Stimulated activated CD8-positive, alpha-beta memory T cell treated with anti-CD3 and anti-CD28 coated beads, Interleukin-2, amount 100 ng/mL, for 48 hours (primary cell): Measurements from ENCODE around the gene ARHGDIB.

Experiments used
- DNase-seq, 2 donors: peaks; one replicate each; pipeline ENCODE4 v3.0.0-alpha.2; 2020; ENCODE audit warnings: low read depth in 2 of 2

ARHGDIB gene

DNA sequence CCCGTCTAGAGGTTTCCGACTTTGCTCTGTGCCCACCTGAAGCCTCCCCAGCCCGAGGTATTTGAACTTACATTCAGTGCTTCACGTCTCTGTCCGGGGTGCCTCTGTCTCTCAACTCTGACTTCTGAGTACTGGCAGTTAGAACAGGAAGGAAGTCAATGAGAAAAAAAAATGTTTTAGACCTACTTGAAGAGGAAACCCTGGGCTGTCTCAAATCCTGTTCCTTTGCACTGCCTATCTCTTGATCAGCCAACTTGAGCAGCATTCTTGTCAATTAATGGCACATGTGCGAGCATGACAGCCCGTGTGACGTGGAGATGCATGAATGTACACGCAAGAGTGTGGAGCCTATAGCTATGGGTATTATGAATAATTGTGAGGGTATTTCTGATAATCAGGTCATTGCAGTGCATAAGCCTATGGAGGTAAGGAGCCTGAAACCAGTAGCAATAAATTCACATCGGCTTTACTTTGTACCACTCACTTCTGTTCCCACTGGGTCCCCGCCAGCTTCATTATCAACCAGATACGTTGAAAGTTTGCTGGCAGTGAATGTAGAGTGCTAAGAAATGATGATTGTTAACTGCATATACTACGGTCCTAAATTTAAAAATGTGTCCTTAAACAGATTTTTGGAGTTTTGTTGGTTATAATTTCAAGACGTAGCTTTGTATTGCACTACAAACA lies at the start of gene ARHGDIB:
Gene ARHGDIB (minus strand): TSS at position 136 of the 687 bp plus-strand sequence. CDS start 10,889 bp downstream, outside the sequence.
- DNase-seq = peak in 1 of 2 donors; percentile 33

DNA sequence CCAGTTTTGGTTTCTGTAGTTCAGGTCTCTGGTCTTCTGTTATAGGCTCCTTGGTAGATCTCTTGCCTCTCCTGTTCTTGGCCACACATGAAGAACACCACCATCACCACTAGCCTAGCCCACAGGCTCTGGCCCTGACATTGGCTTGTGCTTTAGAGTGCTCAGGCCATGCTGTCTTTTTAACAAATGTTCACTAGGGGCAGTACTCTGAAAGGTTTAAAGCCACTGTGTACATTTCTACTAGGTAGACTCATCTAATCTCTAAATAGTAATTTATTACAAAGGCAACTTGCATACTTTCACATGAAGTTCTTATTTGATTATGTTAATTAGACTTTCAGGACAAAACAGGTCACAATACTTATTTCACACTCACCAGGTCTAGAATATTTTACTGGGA lies 49.8 kb upstream of the ARHGDIB start:
- DNase-seq = no peak

DNA sequence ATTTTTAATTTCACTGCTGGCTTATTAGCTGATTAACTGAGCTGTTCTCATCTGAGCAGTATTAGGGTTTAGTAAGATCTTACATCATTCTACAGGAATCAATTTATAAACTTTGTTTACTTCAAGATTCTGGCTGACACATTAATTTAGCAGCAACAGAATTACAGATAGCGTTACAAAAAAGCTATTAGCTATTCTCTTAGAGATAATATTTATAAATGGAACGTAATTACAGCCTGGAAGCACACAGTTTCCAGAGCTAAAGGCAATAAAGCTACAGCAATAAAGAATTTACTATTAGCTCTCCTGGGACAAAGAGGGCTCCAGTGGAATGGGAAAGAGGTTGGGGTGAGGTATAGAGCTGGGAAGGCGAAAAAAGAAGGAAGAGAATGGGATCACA lies 46.1 kb upstream of the ARHGDIB start:
- DNase-seq = no peak

DNA sequence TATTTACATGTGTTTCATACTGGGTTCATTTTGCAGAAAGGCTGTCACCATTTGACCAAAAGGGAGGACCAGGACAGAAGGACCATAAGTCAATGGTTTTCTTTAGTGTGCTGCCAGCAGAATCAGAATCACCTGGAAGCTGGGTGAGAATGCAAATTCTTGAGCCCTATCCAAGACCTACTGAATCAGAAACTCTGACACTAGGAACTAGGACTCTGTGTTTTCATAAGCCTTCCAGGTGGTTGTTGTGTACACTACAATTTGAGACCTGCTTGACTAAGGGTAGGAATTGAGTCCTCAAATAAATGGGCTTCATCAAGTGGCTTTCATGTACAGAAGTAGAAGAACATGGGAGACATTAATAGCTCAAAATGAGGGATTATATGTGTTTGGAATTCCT lies 43.7 kb upstream of the ARHGDIB start:
- DNase-seq = no peak

DNA sequence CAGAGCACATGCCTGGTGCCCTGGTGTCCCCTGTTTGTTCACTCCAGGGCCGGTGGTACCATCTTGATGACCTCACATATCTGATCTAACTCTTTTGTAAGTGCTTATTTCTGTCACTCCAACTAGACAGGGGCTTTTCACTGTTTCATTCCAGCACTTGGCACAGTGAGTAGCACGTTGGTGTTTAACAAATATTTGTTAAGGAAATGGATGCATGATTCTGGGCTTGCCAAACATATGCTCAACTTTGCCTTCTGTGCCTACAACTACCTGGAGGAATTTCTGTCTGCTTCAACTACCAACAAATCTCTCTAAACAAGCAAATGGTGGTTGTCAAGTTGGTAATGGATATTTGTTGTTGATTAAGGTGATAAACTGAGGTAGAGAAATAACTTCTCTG lies 43.0 kb upstream of the ARHGDIB start:
- DNase-seq = no peak

DNA sequence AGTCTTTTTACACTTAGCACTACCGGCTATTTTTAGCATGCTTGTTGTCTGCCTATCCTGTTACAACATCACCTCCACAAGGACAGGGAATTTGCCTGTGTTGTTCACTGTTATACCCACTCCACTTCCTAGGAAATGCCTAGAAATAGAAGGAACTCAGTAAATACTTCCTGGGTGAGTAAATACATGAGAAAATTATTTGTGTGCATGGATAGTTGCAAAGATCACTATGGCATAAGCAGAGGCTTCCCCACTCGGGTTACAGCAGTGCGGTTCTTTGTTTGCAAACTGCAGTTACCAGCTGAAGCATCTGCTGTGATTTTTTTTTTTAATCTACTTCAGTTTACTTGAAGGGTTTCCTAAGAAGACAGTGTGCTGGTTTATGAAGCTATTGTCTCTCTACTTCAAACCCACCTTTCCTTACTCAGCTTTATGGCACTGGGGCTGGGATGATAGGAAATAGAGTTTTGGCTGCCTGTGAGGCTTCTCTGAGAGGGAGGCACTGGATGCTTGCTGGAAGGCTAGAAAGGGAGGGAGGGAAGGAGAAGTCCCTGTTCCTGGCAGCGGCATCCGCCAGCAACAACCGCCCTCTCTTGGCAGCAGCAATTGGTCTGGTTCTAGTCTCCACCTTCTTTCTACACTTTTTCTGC lies 40.5 kb upstream of the ARHGDIB start:
- DNase-seq = no peak

DNA sequence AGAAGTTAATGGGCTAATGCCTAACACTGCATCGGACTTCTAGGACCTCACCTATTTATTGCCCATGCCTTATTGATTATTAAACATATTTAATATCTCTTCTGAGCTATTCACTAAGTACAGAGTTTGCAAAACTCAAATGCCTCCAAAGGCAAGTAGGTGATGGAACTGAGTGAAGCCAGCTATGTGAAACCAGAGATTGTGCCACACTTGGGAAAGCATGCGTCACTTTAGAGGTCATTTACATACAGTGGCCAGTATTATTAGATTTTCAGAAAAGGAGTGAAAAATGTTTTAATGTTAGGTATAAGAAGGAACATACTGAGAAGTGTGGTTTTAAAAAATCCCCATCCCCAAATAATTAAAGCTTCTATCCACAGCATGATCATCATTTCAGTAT lies 39.2 kb upstream of the ARHGDIB start:
- DNase-seq = no peak

DNA sequence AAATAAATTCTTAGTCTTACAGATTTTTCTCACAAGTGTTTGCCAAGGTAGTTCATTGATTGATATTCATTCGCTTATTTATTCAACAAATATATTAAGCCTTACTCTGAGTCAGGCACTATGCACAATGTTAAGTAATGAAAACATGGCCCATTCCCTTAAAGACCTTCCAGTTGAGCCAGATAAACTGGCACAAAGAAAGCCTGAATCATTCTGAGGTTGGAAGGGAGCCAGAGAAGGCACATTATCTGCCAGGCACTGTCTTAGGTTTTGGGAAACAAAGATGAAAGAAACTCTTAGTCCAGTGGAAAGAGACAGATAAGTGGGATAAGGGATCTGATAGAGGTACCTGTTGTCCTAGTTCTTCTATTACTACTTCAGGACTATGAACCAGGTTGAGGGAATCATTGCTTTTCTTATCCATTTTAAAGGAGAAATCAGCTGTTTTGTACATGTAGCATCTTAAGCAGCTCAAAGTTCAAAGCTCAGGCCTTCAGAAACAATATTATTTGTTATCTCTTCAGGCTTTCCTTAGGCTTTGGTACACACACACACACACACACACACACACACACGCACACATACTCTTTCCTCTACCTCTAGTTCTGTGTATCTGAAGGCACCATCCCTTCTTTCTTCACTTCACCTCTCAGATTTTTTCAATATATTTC lies 38.4 kb upstream of the ARHGDIB start:
- DNase-seq = no peak

DNA sequence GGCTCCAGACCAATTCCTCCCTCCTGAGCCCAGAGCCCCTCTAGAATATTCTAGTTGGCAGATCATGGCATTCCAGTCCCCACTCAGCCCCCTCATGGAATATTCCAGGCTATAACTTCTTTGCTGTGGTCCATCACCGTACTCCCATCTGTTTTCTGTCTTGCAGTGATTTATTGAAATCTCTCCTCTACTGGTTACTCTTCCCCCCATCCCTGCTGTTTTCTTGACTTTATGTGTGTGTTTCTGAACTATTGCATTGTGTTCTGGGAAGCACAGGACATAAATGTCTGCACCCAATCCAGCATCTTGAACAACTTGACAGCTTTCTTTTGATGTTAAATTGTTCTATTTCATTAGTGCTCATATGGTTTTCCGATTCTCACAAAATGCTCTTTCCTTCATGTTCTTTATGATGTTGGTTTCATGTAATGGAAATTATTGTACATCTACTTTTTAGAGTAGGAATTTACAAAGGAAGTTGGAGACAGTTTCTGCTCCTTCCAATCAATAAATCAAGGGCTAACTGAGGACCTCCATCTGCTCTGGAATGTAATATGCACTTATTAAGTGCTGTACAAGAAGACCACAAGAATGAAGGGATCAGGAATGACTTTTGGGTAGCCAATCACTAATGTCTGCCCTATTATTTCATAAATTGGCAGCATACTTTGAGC lies 37.8 kb upstream of the ARHGDIB start:
- DNase-seq = no peak

DNA sequence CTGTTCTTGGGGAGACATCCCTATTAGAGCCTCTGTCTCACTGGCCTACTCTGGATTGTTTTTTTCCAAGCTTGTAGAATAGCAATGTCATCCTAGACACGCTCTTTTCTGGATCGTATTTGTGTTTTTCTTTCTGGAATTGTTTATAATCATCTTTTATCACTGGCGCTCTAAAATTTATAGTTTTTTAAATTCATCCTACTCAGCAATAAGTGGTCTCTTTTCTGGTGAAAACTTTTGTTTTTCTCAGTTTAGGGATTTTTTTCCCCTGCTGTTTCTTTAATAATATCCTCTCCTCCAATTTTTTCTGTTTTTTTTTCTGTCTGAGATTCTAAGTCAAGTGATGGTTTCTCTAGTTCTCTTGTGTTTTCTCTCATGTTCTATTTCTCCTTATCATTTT lies 36.6 kb upstream of the ARHGDIB start:
- DNase-seq = no peak

DNA sequence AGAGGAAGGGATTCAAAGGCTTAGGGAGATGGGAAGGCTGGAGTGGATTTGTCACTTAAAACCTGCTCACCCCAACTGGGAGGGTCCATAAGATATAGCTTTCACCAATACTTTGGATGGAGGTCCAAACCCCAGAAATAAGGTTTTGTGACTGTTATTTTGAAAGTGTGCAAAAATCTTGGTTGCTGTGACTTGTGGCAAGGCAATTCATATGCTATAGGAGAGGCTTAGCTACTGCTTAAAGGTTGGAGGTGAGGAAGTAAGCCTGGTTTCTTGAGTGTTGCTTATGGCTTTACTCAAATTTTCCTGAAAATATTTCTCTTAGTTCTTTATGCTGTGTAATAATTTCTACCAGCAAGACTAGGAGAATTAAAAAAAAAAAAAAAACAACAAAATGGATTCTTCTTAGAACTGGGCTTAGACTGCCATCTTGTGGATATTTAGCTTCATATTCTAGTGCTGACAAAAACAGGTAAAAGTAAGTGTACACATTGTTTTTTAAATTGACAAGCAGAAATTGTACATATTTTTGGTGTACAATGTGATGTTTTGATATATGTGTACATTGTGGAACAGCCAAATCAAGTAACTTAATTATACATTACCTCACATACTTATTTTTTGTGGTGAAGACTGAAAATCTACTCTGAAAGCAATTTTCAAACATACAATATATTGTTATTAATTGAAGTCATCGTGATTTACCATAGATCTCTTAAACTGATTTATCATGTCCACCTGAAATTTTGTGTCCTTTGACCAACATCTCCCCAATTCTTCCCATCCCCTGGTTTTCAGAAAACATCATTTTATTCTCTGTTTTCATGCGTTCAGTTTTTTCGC lies 34.4 kb upstream of the ARHGDIB start:
- DNase-seq = no peak

DNA sequence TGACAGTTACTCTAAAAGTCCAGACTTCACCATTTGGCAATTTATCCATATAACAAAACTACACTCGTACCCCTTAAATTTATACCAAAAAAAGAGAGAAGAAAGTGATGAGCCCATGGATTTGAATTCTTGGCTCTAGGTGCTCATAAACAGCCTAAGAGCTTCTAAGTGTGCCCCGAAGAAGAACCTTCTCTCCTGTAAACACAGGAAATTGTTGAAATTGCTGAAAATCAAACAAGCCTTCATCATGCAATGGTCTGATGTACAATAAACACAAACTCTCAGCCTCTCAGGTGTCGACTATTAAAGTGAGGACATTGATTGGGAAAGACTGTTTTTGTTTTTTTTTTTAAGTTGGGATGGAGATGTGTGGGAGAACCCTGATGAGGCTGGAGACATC lies 33.2 kb upstream of the ARHGDIB start:
- DNase-seq = no peak

DNA sequence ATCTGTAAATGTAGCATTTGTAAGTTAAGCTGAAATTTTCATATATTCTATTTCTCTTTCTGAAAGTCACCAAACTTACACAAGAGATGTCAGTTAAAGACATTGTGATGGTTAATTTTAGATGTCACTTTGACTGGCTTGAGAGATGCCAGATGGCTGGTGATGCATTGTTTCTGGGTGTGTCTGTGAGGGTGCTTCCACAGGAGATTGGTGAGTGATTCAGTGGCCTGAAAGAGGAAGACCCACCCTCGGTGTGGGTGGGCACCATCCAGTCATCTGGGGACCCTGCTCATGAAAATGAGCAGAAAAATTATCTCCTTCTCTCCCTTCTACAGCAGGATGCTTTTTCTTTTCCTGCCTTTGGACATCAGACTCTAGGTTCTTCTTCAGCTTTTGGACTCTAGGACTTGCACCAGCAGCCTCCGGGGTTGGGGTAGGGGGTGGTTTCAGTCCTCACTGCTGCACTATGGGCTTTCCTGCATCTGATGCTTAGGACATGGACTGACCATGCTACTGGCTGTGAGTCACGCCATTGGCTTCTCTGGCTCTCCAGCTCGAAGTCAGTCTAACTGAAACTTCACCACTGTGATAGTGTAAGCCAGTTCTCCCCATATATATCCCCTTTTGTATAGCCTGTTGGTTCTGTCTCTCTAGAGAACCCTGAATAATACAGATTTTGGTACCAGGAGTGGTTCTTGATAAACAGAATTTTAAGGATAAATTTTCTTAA lies 32.3 kb upstream of the ARHGDIB start:
- DNase-seq = peak in 1 of 2 donors; percentile 9

DNA sequence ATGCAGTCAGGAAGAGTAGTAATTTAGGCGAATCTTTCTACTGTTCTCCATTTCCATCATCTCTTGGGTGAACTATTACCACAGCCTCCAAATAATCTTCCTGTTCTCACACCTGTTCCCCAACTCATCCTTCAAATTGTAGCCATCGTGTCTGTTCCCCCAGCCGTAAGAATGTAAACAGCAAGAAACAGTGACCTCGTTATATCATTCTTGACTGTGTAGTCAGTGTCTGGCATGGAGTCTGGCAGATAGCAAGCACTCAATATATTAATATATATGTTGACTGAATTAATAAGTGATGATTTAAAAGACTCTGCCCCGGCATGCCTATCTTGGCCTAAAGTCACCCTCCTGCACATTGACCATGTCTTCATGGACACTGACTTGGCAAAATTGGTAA lies 31.7 kb upstream of the ARHGDIB start:
- DNase-seq = no peak

DNA sequence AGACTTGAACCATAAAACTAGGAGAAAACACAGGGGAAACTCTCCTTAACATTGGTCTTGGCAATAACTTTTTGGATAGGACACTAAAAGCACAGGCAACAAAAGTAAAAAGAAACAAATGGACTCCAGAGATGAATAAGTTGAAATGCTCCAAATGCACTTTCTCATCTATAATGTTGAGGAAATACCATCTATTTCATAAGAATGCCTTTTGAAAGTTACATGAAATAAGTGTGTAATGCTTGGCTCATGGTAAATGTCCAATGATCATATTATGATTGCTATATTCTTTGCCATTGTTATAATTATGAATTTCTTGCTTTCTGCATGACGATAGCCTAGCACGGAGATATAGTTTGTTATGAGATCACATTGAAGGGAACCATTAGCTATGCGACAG lies 31.3 kb upstream of the ARHGDIB start:
- DNase-seq = no peak

DNA sequence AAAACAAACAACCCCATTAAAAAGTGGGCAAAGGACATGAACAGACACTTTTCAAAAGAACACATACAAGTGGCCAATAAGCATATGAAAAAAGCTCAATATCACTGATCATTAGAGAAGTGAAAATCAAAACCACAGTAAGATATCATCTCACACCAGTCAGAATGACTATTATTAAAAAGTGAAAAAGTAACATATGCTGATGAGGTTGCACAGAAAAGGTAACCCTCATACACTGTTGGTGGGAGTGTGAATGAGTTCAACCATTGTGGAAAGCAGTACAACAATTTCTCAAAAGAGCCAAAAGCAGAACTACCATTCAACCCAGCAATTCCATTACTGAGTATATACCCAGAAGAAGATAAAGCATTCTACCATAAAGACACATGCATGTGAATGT lies 29.7 kb upstream of the ARHGDIB start:
- no peak for DNase-seq

DNA sequence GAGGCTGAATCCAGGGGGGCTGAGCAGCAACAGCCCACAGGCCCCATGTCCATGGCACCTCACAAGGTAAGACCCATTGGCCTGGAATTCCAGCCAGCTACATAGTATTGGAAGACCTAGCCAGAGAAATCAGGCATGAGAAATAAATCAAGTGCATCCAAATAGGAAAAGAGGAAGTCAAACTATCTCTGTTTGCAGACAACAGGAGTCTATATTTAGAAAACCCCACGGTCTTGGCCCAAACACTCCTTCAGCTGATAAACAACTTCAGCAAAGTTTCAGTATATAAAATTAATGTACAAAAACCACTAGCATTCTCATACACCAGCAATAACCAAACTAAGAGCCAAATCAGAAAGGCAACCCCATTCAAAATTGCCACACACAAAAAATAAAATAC lies 28.4 kb upstream of the ARHGDIB start:
- no peak for DNase-seq

DNA sequence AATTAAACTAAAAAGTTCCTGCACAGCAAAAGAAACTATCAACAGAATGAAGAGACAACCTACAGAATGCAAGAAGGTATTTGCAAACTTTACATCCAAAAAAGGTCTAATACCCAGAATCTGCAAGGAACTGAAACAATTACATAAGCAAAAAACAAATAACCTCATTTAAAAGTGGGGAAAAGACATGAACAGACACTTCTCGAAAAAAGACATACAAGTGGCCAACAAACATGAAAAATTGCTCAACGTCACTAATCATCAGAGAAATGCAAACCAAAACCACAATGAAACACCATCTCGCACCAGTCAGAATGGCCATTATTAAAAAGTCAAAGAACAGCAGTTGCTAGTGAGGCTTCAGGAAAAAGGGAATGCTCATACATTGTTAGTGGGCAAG lies 26.6 kb upstream of the ARHGDIB start:
- no peak for DNase-seq

DNA sequence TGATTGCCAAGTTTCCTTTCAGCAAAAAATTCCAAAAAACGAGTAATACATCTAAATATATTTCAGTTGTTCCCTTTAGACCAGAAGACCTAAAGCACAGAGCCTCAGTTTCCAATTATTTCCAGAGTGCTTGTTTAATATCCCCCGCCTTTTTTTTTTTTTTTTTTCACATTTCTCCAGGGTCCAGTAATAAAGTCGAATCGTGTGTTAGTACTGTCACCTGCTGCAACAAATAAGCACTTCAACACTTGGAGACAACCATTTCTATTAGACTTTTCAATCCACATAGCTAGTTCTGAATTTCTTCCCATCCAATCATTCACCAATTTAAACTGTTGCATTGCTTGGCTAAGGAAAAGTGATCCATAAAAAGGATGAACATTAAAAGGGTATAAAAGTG lies 25.0 kb upstream of the ARHGDIB start:
- DNase-seq = no peak

DNA sequence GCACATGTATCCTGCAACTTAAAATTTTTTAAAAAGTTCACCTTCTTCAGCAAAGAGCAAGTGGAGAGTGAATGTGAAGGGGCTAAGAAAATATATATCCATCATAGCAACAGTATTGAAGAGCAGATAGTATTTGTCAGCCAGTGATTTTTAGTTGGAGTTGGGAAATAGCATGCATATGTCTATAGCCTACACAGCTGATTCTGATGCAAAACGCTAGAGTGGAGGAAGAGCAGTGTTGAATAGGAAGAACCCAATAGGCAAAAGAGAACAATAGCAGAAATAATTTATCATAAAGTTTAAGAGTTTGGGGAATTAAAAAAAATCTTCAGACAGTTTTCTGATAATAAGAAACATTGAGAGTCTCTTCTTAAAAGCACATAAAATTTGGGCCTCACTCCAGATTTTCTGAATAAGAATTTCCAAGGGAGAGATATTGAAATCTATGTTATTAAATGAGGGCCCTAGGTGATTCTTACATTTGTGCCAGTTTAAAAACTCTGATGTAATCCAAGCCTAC lies 23.4 kb upstream of the ARHGDIB start:
- no peak for DNase-seq

DNA sequence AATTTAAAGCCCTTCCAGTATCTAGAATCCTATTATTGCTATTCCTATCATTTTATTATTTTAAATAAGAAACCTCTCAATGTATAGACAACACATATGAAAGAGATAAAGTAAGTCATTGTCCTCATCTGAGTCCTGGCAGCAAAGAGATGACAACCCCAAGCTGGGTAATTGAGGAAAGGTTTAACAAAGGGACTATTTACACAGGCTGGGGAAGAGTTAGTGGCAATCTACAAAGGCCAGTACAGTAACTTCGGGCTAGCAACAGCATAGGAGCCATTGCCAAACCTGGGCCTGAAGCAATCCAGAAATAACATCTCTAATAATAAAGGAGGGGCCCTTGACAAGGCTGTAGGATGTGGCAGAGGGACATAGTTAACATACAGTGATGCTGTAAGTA lies 22.6 kb upstream of the ARHGDIB start:
- DNase-seq = no peak
